HG03520 (cell line): ENCODE measurements around the gene GAGE1.
"Not testable (repeated sequence)": the region's sequence is repeated elsewhere in the genome, so short reads cannot be mapped to it uniquely, and the experiment has no call there.

Source experiments
- ATAC-seq: cut with Tn5 transposase; IDR thresholded peaks from one replicate; pipeline ENCODE4 v1.9.1; 2021; ENCODE audit warnings: mild to moderate bottlenecking, moderate library complexity; ENCODE audit not compliant: unreplicated experiment

Gene GAGE1, protein sequence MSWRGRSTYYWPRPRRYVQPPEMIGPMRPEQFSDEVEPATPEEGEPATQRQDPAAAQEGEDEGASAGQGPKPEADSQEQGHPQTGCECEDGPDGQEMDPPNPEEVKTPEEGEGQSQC

DNA sequence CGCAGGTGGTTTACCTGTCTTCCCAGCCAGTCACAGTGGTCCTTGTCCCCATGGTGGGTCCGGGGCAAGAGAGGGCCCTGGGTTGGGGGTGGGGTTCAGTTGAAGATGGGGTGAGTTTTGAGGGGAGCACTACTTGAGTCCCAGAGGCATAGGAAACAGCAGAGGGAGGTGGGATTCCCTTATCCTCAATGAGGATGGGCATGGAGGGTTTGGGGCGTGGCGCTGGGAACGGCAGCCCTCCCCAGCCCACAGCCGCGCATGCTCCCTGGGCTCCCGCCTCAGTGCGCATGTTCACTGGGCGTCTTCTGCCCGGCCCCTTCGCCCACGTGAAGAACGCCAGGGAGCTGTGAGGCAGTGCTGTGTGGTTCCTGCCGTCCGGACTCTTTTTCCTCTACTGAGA, at the start of gene GAGE1:
Gene GAGE1, plus strand, starts transcription at position 301 of the 400 bp plus-strand sequence. CDS start 1,155 bp downstream, outside the sequence.
- not testable (repeated sequence) for ATAC-seq

DNA sequence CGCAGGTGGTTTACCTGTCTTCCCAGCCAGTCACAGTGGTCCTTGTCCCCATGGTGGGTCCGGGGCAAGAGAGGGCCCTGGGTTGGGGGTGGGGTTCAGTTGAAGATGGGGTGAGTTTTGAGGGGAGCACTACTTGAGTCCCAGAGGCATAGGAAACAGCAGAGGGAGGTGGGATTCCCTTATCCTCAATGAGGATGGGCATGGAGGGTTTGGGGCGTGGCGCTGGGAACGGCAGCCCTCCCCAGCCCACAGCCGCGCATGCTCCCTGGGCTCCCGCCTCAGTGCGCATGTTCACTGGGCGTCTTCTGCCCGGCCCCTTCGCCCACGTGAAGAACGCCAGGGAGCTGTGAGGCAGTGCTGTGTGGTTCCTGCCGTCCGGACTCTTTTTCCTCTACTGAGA, 47.8 kb upstream of the GAGE1 start, which contains the start of gene GAGE12E:
Gene GAGE12E, plus strand, starts transcription at position 301 of the 400 bp plus-strand sequence. CDS start 1,155 bp downstream, outside the sequence.
- not testable (repeated sequence) for ATAC-seq

DNA sequence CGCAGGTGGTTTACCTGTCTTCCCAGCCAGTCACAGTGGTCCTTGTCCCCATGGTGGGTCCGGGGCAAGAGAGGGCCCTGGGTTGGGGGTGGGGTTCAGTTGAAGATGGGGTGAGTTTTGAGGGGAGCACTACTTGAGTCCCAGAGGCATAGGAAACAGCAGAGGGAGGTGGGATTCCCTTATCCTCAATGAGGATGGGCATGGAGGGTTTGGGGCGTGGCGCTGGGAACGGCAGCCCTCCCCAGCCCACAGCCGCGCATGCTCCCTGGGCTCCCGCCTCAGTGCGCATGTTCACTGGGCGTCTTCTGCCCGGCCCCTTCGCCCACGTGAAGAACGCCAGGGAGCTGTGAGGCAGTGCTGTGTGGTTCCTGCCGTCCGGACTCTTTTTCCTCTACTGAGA, 38.3 kb upstream of the GAGE1 start, which contains the start of gene GAGE12F:
Gene GAGE12F, plus strand, starts transcription at position 301 of the 400 bp plus-strand sequence. CDS start 1,155 bp downstream, outside the sequence.
- ATAC-seq, result not testable (repeated sequence)

DNA sequence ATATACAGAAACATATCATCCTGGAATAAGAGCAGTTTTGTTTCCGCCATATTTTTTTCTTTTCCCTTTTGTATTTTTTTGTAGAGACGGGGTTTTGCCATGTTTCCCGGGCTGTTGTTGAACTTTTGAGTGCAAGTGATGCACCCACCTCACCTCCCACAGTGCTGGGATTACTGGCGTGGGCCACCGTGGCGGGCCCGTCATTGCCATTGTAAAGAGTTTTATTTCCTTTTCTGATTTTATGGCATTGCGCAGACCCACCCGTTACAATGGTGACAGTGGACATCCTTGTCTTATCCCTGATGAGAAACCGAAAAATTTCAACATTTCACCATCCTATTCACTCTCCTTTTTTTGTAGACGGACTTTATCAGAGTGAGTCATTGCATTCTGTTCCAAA, 30.1 kb upstream of the GAGE1 start:
- not testable (repeated sequence) for ATAC-seq

DNA sequence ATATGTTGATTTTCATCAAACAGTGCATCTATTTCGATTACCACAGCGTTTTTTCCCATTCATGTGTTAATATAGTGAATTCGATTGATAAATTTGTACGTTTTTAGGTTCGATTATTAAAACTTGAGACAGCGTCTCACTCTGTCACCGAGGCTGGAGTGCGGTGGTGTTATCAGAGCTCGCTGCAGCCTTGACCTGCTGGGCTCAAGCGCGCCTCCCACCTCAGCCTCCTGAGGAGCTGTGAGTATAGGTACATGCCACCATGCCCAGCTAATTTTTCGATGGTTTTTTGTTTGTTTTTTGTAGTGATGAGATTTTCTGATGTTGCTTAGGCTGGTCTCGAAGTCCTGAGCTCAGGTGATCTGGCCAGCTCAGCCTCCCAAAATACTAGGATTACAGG, 29.7 kb upstream of the GAGE1 start:
- ATAC-seq, result not testable (repeated sequence)

DNA sequence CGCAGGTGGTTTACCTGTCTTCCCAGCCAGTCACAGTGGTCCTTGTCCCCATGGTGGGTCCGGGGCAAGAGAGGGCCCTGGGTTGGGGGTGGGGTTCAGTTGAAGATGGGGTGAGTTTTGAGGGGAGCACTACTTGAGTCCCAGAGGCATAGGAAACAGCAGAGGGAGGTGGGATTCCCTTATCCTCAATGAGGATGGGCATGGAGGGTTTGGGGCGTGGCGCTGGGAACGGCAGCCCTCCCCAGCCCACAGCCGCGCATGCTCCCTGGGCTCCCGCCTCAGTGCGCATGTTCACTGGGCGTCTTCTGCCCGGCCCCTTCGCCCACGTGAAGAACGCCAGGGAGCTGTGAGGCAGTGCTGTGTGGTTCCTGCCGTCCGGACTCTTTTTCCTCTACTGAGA, 28.7 kb upstream of the GAGE1 start, which contains the start of gene GAGE12G:
Gene GAGE12G, plus strand, starts transcription at position 301 of the 400 bp plus-strand sequence. CDS start 1,155 bp downstream, outside the sequence.
- not testable (repeated sequence) for ATAC-seq

DNA sequence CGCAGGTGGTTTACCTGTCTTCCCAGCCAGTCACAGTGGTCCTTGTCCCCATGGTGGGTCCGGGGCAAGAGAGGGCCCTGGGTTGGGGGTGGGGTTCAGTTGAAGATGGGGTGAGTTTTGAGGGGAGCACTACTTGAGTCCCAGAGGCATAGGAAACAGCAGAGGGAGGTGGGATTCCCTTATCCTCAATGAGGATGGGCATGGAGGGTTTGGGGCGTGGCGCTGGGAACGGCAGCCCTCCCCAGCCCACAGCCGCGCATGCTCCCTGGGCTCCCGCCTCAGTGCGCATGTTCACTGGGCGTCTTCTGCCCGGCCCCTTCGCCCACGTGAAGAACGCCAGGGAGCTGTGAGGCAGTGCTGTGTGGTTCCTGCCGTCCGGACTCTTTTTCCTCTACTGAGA, 19.2 kb upstream of the GAGE1 start, which contains the start of gene GAGE12H:
Gene GAGE12H, plus strand, starts transcription at position 301 of the 400 bp plus-strand sequence. CDS start 1,155 bp downstream, outside the sequence.
- not testable (repeated sequence) for ATAC-seq

DNA sequence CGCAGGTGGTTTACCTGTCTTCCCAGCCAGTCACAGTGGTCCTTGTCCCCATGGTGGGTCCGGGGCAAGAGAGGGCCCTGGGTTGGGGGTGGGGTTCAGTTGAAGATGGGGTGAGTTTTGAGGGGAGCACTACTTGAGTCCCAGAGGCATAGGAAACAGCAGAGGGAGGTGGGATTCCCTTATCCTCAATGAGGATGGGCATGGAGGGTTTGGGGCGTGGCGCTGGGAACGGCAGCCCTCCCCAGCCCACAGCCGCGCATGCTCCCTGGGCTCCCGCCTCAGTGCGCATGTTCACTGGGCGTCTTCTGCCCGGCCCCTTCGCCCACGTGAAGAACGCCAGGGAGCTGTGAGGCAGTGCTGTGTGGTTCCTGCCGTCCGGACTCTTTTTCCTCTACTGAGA, 9.6 kb upstream of the GAGE1 start, which contains the start of gene GAGE2A:
Gene GAGE2A, plus strand, starts transcription at position 301 of the 400 bp plus-strand sequence. CDS start 1,155 bp downstream, outside the sequence.
- ATAC-seq, result not testable (repeated sequence)

DNA sequence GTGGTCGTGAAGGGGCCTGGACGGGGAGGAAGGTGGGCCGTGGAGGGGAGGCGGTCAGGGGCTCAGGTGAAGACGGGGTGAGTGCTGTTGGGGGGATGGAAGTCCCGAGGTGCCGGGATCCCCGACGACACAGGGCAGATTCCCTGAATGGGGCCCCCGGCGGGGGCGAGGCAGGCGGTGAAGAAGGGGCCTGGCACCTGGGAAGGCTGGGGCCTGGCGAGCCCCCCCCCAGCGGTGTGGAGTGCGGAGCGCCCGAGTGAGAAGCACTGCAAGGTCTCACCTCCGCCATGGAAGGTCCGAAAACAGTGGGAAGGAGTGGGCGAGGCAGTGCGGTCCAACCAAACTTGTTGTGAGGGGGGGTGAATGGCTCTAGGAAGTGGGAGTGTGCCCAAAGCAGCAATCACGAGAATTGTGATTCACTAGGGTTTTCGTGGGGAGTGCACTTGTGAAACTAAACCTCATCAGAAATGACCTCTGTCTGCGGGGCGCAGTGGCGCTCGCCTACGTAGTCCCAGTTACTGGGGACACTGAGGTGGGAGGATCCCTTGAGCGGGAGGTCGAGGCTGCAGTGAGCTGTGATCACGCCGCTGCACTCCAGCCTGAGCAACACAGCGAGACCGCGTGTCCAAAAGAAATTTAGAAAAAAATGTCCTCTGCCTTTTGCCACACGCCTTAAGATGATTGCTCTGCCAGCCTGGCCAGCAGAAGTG, 8.9 kb upstream of the GAGE1 start:
- not testable (repeated sequence) for ATAC-seq

DNA sequence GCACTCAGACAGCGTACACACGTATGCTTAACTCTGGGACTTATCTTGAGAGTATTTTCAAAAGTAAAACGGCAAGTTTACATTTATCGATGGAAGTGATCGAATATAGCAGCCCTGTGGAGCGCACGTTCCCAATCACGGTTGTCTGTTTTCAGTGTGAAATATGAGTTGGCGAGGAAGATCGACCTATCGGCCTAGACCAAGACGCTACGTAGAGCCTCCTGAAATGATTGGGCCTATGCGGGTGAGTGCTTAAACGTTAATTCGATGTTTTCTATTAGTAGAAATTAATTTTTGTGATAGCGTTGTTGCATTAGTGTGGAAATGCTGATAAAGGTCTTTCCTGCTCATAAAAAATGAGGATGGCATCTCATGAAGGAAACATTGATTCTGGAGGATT, 8.3 kb upstream of the GAGE1 start:
- ATAC-seq, result not testable (repeated sequence)

DNA sequence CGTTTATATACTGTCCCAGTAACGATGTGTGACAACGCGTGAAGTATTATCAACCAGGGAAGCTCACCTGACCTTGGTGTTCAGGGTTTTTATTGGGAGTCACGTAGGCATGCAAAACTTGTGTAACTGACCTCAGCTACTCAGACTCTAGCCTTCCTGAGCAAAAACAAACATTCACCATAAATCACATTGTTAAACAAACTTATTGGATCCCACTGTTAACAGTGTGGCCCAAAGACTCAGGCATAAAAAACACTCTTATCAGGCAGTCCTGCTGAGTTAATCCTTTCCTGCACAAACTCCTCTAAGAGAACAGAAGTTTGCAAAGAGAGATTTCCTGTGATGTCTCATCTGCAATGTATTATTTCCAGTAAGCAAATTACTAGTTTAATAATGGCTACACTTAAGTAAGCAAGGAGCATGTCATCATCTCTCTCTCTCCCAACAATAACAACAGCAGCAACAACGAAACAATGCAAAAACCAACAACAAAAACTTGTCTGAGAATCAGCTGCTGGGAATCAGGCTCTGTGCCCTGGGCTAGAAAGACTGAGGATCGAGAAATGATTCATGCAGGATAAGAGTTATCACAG, 12.0 kb downstream of the GAGE1 start:
- ATAC-seq, result no peak

DNA sequence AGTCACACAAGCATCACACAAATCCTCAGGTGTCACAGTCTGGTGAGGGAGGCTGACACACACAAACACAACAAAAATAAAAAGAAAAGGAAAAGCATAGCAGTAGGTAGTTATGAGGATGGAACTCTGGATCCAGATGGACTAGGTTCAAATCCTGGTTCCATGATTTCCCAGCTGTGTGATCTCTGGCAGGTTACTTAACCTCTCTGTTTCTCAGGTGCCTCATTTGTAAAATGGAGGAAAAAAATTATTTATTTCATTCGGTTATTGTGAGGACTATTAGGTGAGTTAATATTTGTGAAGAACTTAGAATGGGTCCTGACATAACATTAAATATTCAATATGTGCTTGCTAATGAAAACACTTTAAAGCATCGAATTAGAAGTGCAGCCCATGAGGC, 19.8 kb downstream of the GAGE1 start:
- no peak for ATAC-seq

DNA sequence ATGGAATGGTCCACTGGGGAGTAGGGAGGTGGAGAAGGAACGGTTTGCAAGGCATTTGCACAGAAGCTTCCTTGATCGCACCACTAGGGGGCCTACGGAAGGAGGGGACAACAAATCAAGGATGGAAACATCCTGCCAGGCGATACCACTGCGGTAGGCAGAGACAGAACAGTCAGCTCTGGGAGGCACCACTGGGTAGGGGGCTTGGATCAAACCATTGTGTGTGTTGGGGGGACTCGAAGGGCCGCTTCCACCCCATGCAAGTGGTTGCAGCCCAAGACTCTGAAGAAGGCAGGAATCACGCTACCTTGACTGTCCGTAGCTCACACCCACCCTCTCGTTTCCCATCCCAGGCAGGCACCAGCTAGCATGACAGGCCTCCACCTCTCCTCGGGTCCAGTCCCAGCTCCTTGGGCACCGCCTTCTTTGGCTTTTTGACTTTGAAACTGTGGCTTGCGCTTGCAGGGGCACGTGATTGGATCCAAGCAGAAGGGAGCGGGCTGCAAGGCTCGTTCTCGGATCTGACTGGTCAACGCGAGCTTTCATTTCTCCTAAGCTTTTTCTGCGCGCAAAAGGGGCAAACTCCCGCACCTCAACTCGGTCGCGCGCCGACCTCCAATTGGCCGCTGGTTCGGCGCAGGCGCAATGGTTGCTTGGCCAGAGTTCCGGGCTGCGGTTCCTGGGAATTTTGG, 28.4 kb downstream of the GAGE1 start:
- no peak for ATAC-seq

DNA sequence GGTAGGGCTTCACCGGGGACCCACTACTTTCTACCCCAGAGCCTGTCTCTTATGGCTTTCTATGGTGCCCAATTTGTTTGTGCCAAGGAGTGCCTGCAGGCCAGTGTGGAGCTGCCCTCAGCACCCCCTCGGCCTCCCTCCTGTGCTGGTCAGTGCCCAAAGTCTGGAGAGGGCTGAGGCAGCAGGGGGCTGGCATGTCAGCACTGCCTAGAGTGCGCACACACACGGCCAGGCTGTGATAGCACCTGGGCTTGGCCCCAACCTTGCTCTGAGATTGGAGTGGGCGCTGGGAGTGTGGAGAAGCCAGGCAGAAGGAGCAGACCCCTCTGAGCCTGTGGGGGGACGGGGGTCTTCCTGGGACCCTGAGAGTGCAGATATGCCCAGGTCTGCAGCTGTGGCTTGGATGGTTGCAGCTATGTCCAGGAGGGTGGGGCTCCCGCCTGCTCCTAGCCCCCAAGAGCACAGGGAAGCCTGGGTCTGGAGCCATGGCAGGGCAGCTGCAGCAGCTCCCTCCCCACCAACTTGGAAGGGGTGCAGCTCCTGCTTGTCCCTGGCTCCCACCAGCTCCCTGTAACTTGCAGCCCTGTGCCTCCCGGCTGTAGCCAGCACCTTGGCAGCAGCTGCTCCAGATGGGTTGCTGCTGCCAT, 46.3 kb downstream of the GAGE1 start:
- no peak for ATAC-seq

DNA sequence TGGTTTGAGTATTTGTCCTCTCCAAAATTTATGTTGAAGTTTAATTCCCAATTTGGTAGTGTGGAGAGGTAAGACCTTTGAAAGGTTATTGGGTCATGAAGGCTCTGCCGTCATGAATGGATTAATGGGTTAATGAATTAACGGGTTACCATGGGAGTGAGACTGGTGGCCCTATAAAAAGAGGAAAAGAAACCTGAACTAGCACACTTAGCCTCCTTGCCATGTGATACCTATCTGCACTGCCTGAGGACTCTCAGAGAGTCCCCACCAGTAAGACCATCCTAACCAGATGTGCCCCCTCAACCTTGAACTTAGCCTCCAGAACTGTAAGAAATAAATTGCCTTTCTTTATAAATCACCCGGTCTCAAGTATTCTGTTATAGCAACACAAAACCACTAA, 57.7 kb downstream of the GAGE1 start:
- ATAC-seq, result no peak
